CD14-positive monocyte (primary cell): Measurements from ENCODE around the gene MINAR2. TPM values are rescaled to one million over a fixed set of nuclear protein-coding genes. Genes with fewer than 3 reads are reported as not detected.

Experiments used
- DNase-seq, 3 donors: peaks; one replicate each; pipeline ENCODE4 v3.0.0-alpha.2; 2011 to 2022
- H2AFZ ChIP-seq: 2 replicates; pipeline ENCODE4 v1.6.0; 2012; ENCODE audit warnings: mild to moderate bottlenecking, low read depth, low read length, inconsistent platforms; ENCODE audit not compliant: insufficient read depth, poor library complexity, severe bottlenecking
- H3K27ac ChIP-seq, 2 donors: 1 replicate in 1 of 2; 2 replicates in 1 of 2; pipeline ENCODE4 v1.5.1; 2012 to 2013; ENCODE audit warnings: low read length in 2 of 2, control low read depth in 1 of 2, inconsistent platforms in 1 of 2, low read depth in 1 of 2, mild to moderate bottlenecking in 1 of 2
- H3K27me3 ChIP-seq, 2 donors: one replicate each; pipeline versions ENCODE4 v1.6.0 to v1.6.1; 2011 to 2013; ENCODE audit warnings: low read length in 2 of 2; ENCODE audit not compliant: control insufficient read depth in 2 of 2, insufficient read depth in 2 of 2
- H3K36me3 ChIP-seq, 2 donors: replicated peaks in 1 of 2; 1 replicate in 1 of 2; 2 replicates in 1 of 2; pipeline versions ENCODE4 v1.5.1 to v1.6.1; 2012 to 2013; ENCODE audit warnings: low read length in 2 of 2, control low read depth in 1 of 2, inconsistent platforms in 1 of 2, mild to moderate bottlenecking in 1 of 2; ENCODE audit not compliant: insufficient read depth in 2 of 2, control insufficient read depth in 1 of 2
- H3K4me1 ChIP-seq, 2 donors: 1 replicate in 1 of 2; 2 replicates in 1 of 2; pipeline versions ENCODE4 v1.5.1 to v1.6.1; 2012 to 2013; ENCODE audit warnings: low read length in 2 of 2, control low read depth in 1 of 2, inconsistent platforms in 1 of 2, mild to moderate bottlenecking in 1 of 2, moderate library complexity in 1 of 2; ENCODE audit not compliant: insufficient read depth in 2 of 2, control insufficient read depth in 1 of 2
- H3K4me2 ChIP-seq: replicated peaks from 2 replicates; pipeline ENCODE3; 2012; ENCODE audit warnings: low read length, moderate library complexity, mild to moderate bottlenecking; ENCODE audit not compliant: poor library complexity, severe bottlenecking; ENCODE audit errors: extremely low read depth
- H3K4me3 ChIP-seq, 3 experiments: fragments of 200-600 bp in 1 of 3; sonication (generic) in 1 of 3; replicated peaks in 1 of 3; 1 replicate in 2 of 3; 2 replicates in 1 of 3; pipeline ENCODE4 v1.5.1; 2011 to 2013; ENCODE audit warnings: low read length in 3 of 3, mild to moderate bottlenecking in 3 of 3, control low read depth in 2 of 3, low read depth in 2 of 3, inconsistent platforms in 1 of 3, moderate library complexity in 1 of 3
- H3K79me2 ChIP-seq: 2 replicates; pipeline ENCODE4 v1.6.0; 2012; ENCODE audit warnings: mild to moderate bottlenecking, control low read depth, inconsistent platforms, low read length, moderate library complexity; ENCODE audit not compliant: insufficient read depth
- H3K9ac ChIP-seq: 2 replicates; pipeline ENCODE4 v1.6.0; 2017; ENCODE audit warnings: low read length, mild to moderate bottlenecking; ENCODE audit not compliant: insufficient read depth, poor library complexity, severe bottlenecking
- H3K9me3 ChIP-seq, 2 donors: replicated peaks in 1 of 2; 1 replicate in 1 of 2; 2 replicates in 1 of 2; pipeline versions ENCODE4 v1.5.1 to v1.6.1; 2012 to 2013; ENCODE audit warnings: low read length in 2 of 2, control low read depth in 1 of 2; ENCODE audit not compliant: control insufficient read depth in 1 of 2, insufficient read depth in 1 of 2
- H4K20me1 ChIP-seq: 2 replicates; pipeline ENCODE4 v1.6.0; 2012; ENCODE audit warnings: mild to moderate bottlenecking, low read length, control low read depth, moderate library complexity; ENCODE audit not compliant: insufficient read depth
- H3K27ac Mint-ChIP-seq, 7 donors: one replicate each; pipeline ENCODE4 v1.8.0; 2020; ENCODE audit warnings: mild to moderate bottlenecking in 7 of 7, mixed read lengths in 7 of 7, moderate library complexity in 6 of 7, inconsistent platforms in 2 of 7
- H3K27me3 Mint-ChIP-seq, 3 donors: one replicate each; pipeline ENCODE4 v1.8.0; 2021 to 2022; ENCODE audit warnings: low read depth in 3 of 3, mild to moderate bottlenecking in 3 of 3, mixed read lengths in 3 of 3, moderate library complexity in 3 of 3, inconsistent platforms in 1 of 3
- H3K36me3 Mint-ChIP-seq, 2 donors: one replicate each; pipeline ENCODE4 v1.8.0; 2020; ENCODE audit warnings: mixed read lengths in 2 of 2, inconsistent platforms in 1 of 2, mild to moderate bottlenecking in 1 of 2
- H3K4me1 Mint-ChIP-seq: one replicate; pipeline ENCODE4 v1.8.0; 2020; ENCODE audit warnings: mild to moderate bottlenecking, mixed read lengths
- H3K4me3 Mint-ChIP-seq, 2 donors: one replicate each; pipeline ENCODE4 v1.8.0; 2020; ENCODE audit warnings: mild to moderate bottlenecking in 2 of 2, mixed read lengths in 2 of 2, moderate library complexity in 1 of 2
- H3K9me3 Mint-ChIP-seq, 7 donors: one replicate each; pipeline ENCODE4 v1.8.0; 2020 to 2022; ENCODE audit warnings: mixed read lengths in 7 of 7, mild to moderate bottlenecking in 6 of 7, moderate library complexity in 6 of 7, inconsistent platforms in 2 of 7
- WGBS: methylation state at CpG from one replicate; pipeline ENCODE4 v1.1.5; 2013; ENCODE audit warnings: missing lambda C conversion rate; ENCODE audit not compliant: insufficient coverage; 5-methylcytosine and 5-hydroxymethylcytosine counted together
- intact Hi-C, 2 donors: fragments of 100-400 bp; cut with micrococcal nuclease; formaldehyde crosslinking; loops; one replicate each; pipeline versions ENCODE4 v1.15.0 to v1.15.1; 2023
- polyA plus RNA-seq, 3 donors: library from polyadenylated mRNA; depleted of rRNA in 1 of 3; unstranded in 2 of 3; stranded (reverse) in 1 of 3; fragments of 300-500 nt in 2 of 3; fragments of >200 nt in 1 of 3; fragmentation: Illumina TruSeq in 2 of 3; gene quantifications; 1 replicate in 2 of 3; 2 replicates in 1 of 3; pipeline ENCODE4 v1.2.3, GENCODE V29; 2012 to 2021
- TF ChIP-seq, protein P1 (sequence below): fragments of 200-600 bp; IDR thresholded peaks from one replicate; pipeline ENCODE4 v1.8.0; 2022; ENCODE audit warnings: antibody characterized with exemption, mild to moderate bottlenecking

MINAR2 gene
- polyA plus RNA-seq, 3 donors = not detected

DNA sequence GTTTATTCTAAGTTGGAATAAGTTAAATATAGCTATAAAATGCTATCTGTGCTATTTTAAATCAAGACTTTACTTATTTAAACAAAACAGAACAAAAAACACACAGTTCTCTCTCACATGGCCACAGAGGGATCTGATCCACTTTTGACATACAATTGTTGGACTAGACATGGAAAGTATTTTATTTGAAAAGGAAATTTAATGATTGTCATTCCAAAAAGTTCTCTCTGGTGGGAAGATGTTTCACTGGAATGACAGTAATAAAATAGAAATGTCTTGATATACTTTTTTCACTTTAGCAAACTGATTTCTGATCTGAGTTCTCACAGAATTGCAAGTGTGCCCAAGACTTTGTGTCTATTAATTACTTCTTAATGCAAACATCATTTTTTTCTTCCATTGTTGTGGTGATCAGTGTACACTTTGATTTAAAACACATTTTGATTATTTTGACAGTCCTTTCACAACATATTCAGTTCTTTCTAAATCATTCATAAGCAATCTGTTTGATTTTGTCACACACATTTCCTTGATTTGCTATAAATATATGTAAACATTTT lies 30.1 kb upstream of the MINAR2 start:
- Histone ChIP-seq H4K20me1 (no peaks in the 10 kb centered on the region), H3K4me1 (no peaks in the 10 kb centered on the region), H3K27ac (no peak overlapping the region), H3K4me3 (no peak overlapping the region), H3K27me3 (no peaks in the 10 kb centered on the region), H3K4me2 (no peak overlapping the region), H2AFZ (no peak overlapping the region), H3K9me3 (no peaks in the 10 kb centered on the region), H3K36me3 (no peaks in the 10 kb centered on the region), H3K79me2 (no peaks in the 10 kb centered on the region), H3K9ac (no peak overlapping the region)
- no peaks in the 10 kb centered on the region for H3K36me3 Mint-ChIP-seq
- DNase-seq = no peak
- intact Hi-C loops = no loop called here
- H3K9me3 Mint-ChIP-seq = peaks cover 0 to 8% (median 2%) of the 10 kb centered on the region in 7 donors
- TF ChIP-seq, protein P1, sequence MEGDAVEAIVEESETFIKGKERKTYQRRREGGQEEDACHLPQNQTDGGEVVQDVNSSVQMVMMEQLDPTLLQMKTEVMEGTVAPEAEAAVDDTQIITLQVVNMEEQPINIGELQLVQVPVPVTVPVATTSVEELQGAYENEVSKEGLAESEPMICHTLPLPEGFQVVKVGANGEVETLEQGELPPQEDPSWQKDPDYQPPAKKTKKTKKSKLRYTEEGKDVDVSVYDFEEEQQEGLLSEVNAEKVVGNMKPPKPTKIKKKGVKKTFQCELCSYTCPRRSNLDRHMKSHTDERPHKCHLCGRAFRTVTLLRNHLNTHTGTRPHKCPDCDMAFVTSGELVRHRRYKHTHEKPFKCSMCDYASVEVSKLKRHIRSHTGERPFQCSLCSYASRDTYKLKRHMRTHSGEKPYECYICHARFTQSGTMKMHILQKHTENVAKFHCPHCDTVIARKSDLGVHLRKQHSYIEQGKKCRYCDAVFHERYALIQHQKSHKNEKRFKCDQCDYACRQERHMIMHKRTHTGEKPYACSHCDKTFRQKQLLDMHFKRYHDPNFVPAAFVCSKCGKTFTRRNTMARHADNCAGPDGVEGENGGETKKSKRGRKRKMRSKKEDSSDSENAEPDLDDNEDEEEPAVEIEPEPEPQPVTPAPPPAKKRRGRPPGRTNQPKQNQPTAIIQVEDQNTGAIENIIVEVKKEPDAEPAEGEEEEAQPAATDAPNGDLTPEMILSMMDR = no peak
- no peaks in the 10 kb centered on the region for H3K4me1 Mint-ChIP-seq
- H3K4me3 Mint-ChIP-seq = no peak overlapping the region
- no peak overlapping the region for H3K27ac Mint-ChIP-seq
- H3K27me3 Mint-ChIP-seq = no peaks in the 10 kb centered on the region

DNA sequence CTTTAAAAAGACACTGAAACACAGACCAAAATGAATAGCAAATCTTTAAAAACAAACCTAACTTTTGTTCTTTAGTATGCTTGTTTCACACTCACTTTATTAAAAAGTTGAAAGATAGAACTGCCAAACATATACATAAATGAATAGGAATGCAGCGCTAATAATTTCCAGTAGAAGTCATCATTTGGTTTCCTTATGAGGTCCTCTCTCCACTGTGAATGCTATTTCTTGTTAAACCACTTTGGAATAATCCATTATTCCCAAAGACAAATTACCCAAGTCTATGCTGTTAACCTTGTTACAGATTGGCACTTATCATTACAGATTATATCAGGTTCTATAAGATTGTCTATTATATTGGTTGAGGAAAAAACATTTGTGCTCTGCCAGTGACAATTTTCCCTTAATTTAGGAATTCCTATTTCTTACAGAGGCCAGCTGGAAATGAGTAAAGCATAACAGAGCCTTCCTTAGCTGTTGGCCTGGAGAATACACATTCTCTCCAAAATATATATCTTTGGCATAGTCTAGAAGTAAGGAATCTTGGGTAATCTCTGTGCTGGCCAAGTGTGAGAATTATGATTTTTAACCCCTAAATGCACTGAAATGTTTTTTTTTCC lies 29.3 kb upstream of the MINAR2 start:
- Histone ChIP-seq H3K27me3 (no peaks in the 10 kb centered on the region), H3K4me1 (no peaks in the 10 kb centered on the region), H3K4me2 (no peak overlapping the region), H3K4me3 (no peak overlapping the region), H2AFZ (no peak overlapping the region), H3K27ac (no peak overlapping the region), H3K9ac (no peak overlapping the region), H3K9me3 (no peaks in the 10 kb centered on the region), H3K79me2 (no peaks in the 10 kb centered on the region), H3K36me3 (no peaks in the 10 kb centered on the region), H4K20me1 (no peaks in the 10 kb centered on the region)
- Mint-ChIP-seq H3K36me3 (no peaks in the 10 kb centered on the region), H3K27me3 (no peaks in the 10 kb centered on the region), H3K4me1 (no peaks in the 10 kb centered on the region), H3K27ac (no peak overlapping the region), H3K4me3 (no peak overlapping the region), H3K9me3 (peaks cover 0 to 8% (median 0%) of the 10 kb centered on the region in 7 donors)
- no CpG with 5 or more reads among the region's 1 CpG for WGBS
- TF ChIP-seq, protein P1 = no peak
- intact Hi-C loops = no loop called here
- no peak for DNase-seq
